NCI-H69 (cell line): ENCODE measurements around the gene PGA5.
"Not testable (repeated sequence)": the region's sequence is repeated elsewhere in the genome, so short reads cannot be mapped to it uniquely, and the experiment has no call there.

Source experiments
- DNase-seq: peaks from one replicate; lab custom pipeline; 2025; lab: John Stamatoyannopoulos, UW

PGA5 gene

GRCh38 chr11:61240875-61241274 is at the start of gene PGA5:
PGA5 (plus strand) TSS chr11:61241175; CDS start chr11:61241227, 52 bp downstream.
- DNase-seq = not testable (repeated sequence)

- DNase-seq = peak; percentile 85
Measured at GRCh38 chr11:61193596-61193995, 47.4 kb upstream of the PGA5 start.

- DNase-seq = no peak
Measured at GRCh38 chr11:61194169-61194671, 46.8 kb upstream of the PGA5 start.

- no peak for DNase-seq
Measured at GRCh38 chr11:61194981-61195695, 45.8 kb upstream of the PGA5 start.

- DNase-seq = no peak
Measured at GRCh38 chr11:61195719-61196118, 45.3 kb upstream of the PGA5 start.

GRCh38 chr11:61198361-61198760 is 42.6 kb upstream of the PGA5 start:
- peak; percentile 33 for DNase-seq

GRCh38 chr11:61198948-61199523 is 41.9 kb upstream of the PGA5 start:
- DNase-seq = no peak

- no peak for DNase-seq
Measured at GRCh38 chr11:61201476-61201875, 39.5 kb upstream of the PGA5 start.

GRCh38 chr11:61202950-61203746 is 37.8 kb upstream of the PGA5 start, which contains the start of gene PGA3:
PGA3 (plus strand) TSS chr11:61203515; CDS start chr11:61203565, 50 bp downstream.
- DNase-seq = not testable (repeated sequence)

- DNase-seq = not testable (repeated sequence)
Measured at GRCh38 chr11:61203873-61204272, 37.1 kb upstream of the PGA5 start.

- peak; percentile 38 for DNase-seq
Measured at GRCh38 chr11:61204502-61205059, 36.4 kb upstream of the PGA5 start.

GRCh38 chr11:61207636-61208310 is 33.2 kb upstream of the PGA5 start:
- DNase-seq = not testable (repeated sequence)

GRCh38 chr11:61210629-61211028 is 30.3 kb upstream of the PGA5 start:
- not testable (repeated sequence) for DNase-seq

- not testable (repeated sequence) for DNase-seq
Measured at GRCh38 chr11:61211327-61211952, 29.5 kb upstream of the PGA5 start.

GRCh38 chr11:61212202-61212601 is 28.8 kb upstream of the PGA5 start:
- DNase-seq = not testable (repeated sequence)

GRCh38 chr11:61213711-61214324 is 27.2 kb upstream of the PGA5 start:
- DNase-seq = not testable (repeated sequence)

GRCh38 chr11:61218306-61218705 is 22.7 kb upstream of the PGA5 start:
- not testable (repeated sequence) for DNase-seq

GRCh38 chr11:61219016-61219415 is 22.0 kb upstream of the PGA5 start:
- not testable (repeated sequence) for DNase-seq

GRCh38 chr11:61222047-61222446 is 18.9 kb upstream of the PGA5 start, which contains the start of gene PGA4:
PGA4 (plus strand) TSS chr11:61222347; CDS start chr11:61222401, 54 bp downstream.
- not testable (repeated sequence) for DNase-seq

- DNase-seq = not testable (repeated sequence)
Measured at GRCh38 chr11:61222692-61223091, 18.3 kb upstream of the PGA5 start.
